Stimulated activated CD8-positive, alpha-beta memory T cell treated with anti-CD3 and anti-CD28 coated beads, Interleukin-15, amount 100 ng/mL, for 24 hours (primary cell): Measurements from ENCODE around the gene FBXL17.
"Not testable (repeated sequence)": the region's sequence is repeated elsewhere in the genome, so short reads cannot be mapped to it uniquely, and the experiment has no call there.

Experiments
- DNase-seq: peaks from one replicate; pipeline ENCODE4 v3.0.0-alpha.2; 2020; ENCODE audit warnings: low read depth

FBXL17 gene

GRCh38 chr5:108303611-108304010 lies 78.3 kb downstream of the FBXL17 start:
- DNase-seq, result no peak

- DNase-seq, result no peak
Observed at GRCh38 chr5:108303086-108303485, 78.8 kb downstream of the FBXL17 start.

- no peak for DNase-seq
Observed at GRCh38 chr5:108297042-108297601, 84.8 kb downstream of the FBXL17 start.

GRCh38 chr5:108295578-108296368 lies 86.1 kb downstream of the FBXL17 start:
- no peak for DNase-seq

- no peak for DNase-seq
Observed at GRCh38 chr5:108280960-108281569, 100.8 kb downstream of the FBXL17 start.

- no peak for DNase-seq
Observed at GRCh38 chr5:108280248-108280647, 101.7 kb downstream of the FBXL17 start.

- no peak for DNase-seq
Observed at GRCh38 chr5:108278285-108279240, 103.3 kb downstream of the FBXL17 start.

GRCh38 chr5:108276187-108277050 lies 105.5 kb downstream of the FBXL17 start:
- no peak for DNase-seq

- not testable (repeated sequence) for DNase-seq
Observed at GRCh38 chr5:108274080-108274479, 107.8 kb downstream of the FBXL17 start.

GRCh38 chr5:108271127-108271526 lies 110.8 kb downstream of the FBXL17 start:
- no peak for DNase-seq

- no peak for DNase-seq
Observed at GRCh38 chr5:108266242-108266641, 115.7 kb downstream of the FBXL17 start.

- DNase-seq, result no peak
Observed at GRCh38 chr5:108264533-108264932, 117.4 kb downstream of the FBXL17 start.

- DNase-seq, result no peak
Observed at GRCh38 chr5:108263338-108263737, 118.6 kb downstream of the FBXL17 start.

- DNase-seq, result no peak
Observed at GRCh38 chr5:108260858-108261170, 121.1 kb downstream of the FBXL17 start.

GRCh38 chr5:108260117-108260857 lies 121.6 kb downstream of the FBXL17 start:
- peak; percentile 22 for DNase-seq

GRCh38 chr5:108259306-108259705 lies 122.6 kb downstream of the FBXL17 start:
- DNase-seq, result no peak

- DNase-seq, result no peak
Observed at GRCh38 chr5:108257996-108258395, 123.9 kb downstream of the FBXL17 start.

- DNase-seq, result no peak
Observed at GRCh38 chr5:108255468-108255867, 126.4 kb downstream of the FBXL17 start.

- no peak for DNase-seq
Observed at GRCh38 chr5:108251350-108251749, 130.5 kb downstream of the FBXL17 start.

GRCh38 chr5:108249785-108250426 lies 132.0 kb downstream of the FBXL17 start:
- DNase-seq, result no peak
